Keratinocyte (primary cell): ENCODE measurements around the gene CYP26A1. TPM values are rescaled to one million over a fixed set of nuclear protein-coding genes. Genes with fewer than 3 reads are reported as not detected.
A peak's percentile ranks its signal among the peaks of the same experiment; 100 is the strongest.

Source experiments
- DNase-seq: peaks from one replicate; pipeline ENCODE4 v3.0.0-alpha.2; 2011; ENCODE audit warnings: low read depth, missing footprints, low spot score
- FAIRE-seq: peaks from 2 replicates; lab custom pipeline; 2011; peaks lifted over from hg19 to GRCh38; lab: Jason Lieb, UNC
- H2AFZ ChIP-seq: 2 replicates; pipeline ENCODE4 v1.6.0; 2012; ENCODE audit warnings: low read length, control low read depth, inconsistent platforms; ENCODE audit not compliant: control insufficient read depth
- H3K27ac ChIP-seq: 2 replicates; pipeline ENCODE4 v1.5.1; 2011; ENCODE audit warnings: low read length; ENCODE audit not compliant: control insufficient read depth, insufficient read depth
- H3K27me3 ChIP-seq: 3 replicates; pipeline ENCODE4 v1.6.0; 2011; ENCODE audit warnings: low read length; ENCODE audit not compliant: control insufficient read depth, insufficient read depth; ENCODE audit errors: extremely low read depth
- H3K36me3 ChIP-seq, 2 experiments: 2 replicates in 1 of 2; 3 replicates in 1 of 2; pipeline ENCODE4 v1.5.1; 2011; ENCODE audit warnings: low read length in 2 of 2, mild to moderate bottlenecking in 1 of 2; ENCODE audit not compliant: control insufficient read depth in 2 of 2, insufficient read depth in 2 of 2; ENCODE audit errors: extremely low read depth in 1 of 2
- H3K4me1 ChIP-seq: 3 replicates; pipeline ENCODE4 v1.5.1; 2011; ENCODE audit warnings: low read length; ENCODE audit not compliant: control insufficient read depth, insufficient read depth; ENCODE audit errors: extremely low read depth
- H3K4me2 ChIP-seq: 3 replicates; pipeline ENCODE4 v1.6.0; 2011; ENCODE audit warnings: low read depth, low read length; ENCODE audit not compliant: control insufficient read depth, insufficient read depth; ENCODE audit errors: extremely low read depth
- H3K4me3 ChIP-seq, 3 experiments: fragments of 200-600 bp in 1 of 3; sonication (generic) in 1 of 3; 2 replicates in 2 of 3; 3 replicates in 1 of 3; pipeline ENCODE4 v1.5.1; 2011 to 2016; ENCODE audit warnings: low read length in 3 of 3, mild to moderate bottlenecking in 3 of 3, control low read depth in 2 of 3, inconsistent platforms in 1 of 3, low read depth in 1 of 3, mixed read lengths in 1 of 3, mixed run types in 1 of 3, moderate library complexity in 1 of 3; ENCODE audit not compliant: control insufficient read depth in 2 of 3, insufficient read depth in 2 of 3; ENCODE audit errors: extremely low read depth in 1 of 3
- H3K79me2 ChIP-seq: 2 replicates; pipeline ENCODE4 v1.6.0; 2012; ENCODE audit warnings: low read length; ENCODE audit not compliant: control insufficient read depth, insufficient read depth
- H3K9ac ChIP-seq: 3 replicates; pipeline ENCODE4 v1.6.0; 2011; ENCODE audit warnings: low read length; ENCODE audit not compliant: control insufficient read depth, insufficient read depth; ENCODE audit errors: extremely low read depth
- H3K9me1 ChIP-seq: 3 replicates; pipeline ENCODE4 v1.6.0; 2011; ENCODE audit warnings: low read length; ENCODE audit not compliant: control insufficient read depth, insufficient read depth; ENCODE audit errors: extremely low read depth
- H3K9me3 ChIP-seq: 2 replicates; pipeline ENCODE4 v1.5.1; 2012; ENCODE audit warnings: low read depth, low read length; ENCODE audit not compliant: control insufficient read depth
- H4K20me1 ChIP-seq: 3 replicates; pipeline ENCODE4 v1.6.0; 2011; ENCODE audit warnings: low read length; ENCODE audit not compliant: control insufficient read depth, insufficient read depth; ENCODE audit errors: extremely low read depth
- EZH2 ChIP-seq: IDR thresholded peaks from one replicate; pipeline ENCODE4 v1.6.1; 2012; ENCODE audit warnings: inconsistent platforms, mild to moderate bottlenecking, low read length, moderate library complexity
- dilution Hi-C: fragments of 300-500 bp; cut with MboI; formaldehyde crosslinking; loops from one replicate; pipeline ENCODE4 v1.7.0; 2020; ENCODE audit warnings: low sequenced_read_pairs; ENCODE audit not compliant: extremely low pct_ligation_motif_present
- polyA plus RNA-seq, 5 experiments: library from polyadenylated mRNA; depleted of rRNA in 3 of 5; stranded (reverse) in 3 of 5; stranded (forward) in 1 of 5; unstranded in 1 of 5; fragments of >200 nt; gene quantifications; 1 replicate in 1 of 5; 2 replicates in 3 of 5; 3 replicates in 1 of 5; pipeline versions ENCODE4 v1.2.1 to v1.2.3, GENCODE V29; 2011 to 2012; ENCODE audit warnings: missing spikeins in 2 of 5, low read depth in 1 of 5, low replicate concordance in 1 of 5
- TF ChIP-seq, protein P1 (sequence below), 3 experiments: IDR thresholded peaks in 1 of 3; conservative IDR thresholded peaks in 1 of 3; optimal IDR thresholded peaks in 1 of 3; 2 replicates in 2 of 3; 3 replicates in 1 of 3; pipeline versions ENCODE3 to v1.5.1; 2011; ENCODE audit warnings: low read length in 3 of 3, mild to moderate bottlenecking in 3 of 3, moderate library complexity in 2 of 3, control low read depth in 1 of 3, inconsistent platforms in 1 of 3; ENCODE audit not compliant: insufficient read depth in 2 of 3; ENCODE audit errors: extremely low read depth in 1 of 3

CYP26A1 gene
- polyA plus RNA-seq, 1 donor (not counting 4 experiments of a cell fraction or from before 2014, with no cell fraction given) = not detected

DNA sequence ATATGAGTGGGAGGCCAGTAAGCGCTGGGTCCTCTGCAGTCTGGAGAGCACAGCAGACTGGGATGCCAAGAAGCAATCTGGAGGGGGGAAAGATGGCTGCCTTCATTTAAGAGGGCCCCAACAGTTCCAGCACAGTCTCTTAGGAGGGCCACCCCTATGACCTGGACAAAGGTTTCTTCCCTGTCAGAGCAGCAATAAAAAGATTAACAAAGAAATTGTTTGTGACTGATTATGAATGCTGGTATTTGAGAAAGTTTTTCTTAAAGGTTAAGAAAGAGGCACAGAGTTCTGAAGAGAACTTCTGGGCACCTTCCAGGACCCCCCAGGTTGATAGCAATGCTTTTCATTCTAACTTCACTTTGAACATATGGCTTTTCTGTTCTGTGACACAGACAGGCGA is 52.3 kb downstream of the CYP26A1 start:
- Histone ChIP-seq H3K4me2 (no peak overlapping the region), H3K9me3 (peaks cover 6% of the 10 kb centered on the region), H3K4me1 (no peaks in the 10 kb centered on the region), H3K36me3 (no peaks in the 10 kb centered on the region), H4K20me1 (no peaks in the 10 kb centered on the region), H3K9me1 (no peaks in the 10 kb centered on the region), H3K27ac (no peak overlapping the region), H3K4me3 (no peak overlapping the region), H2AFZ (no peak overlapping the region), H3K27me3 (peaks cover 6% of the 10 kb centered on the region), H3K79me2 (no peaks in the 10 kb centered on the region), H3K9ac (no peak overlapping the region)
- no peak for FAIRE-seq
- no peak for TF ChIP-seq EZH2
- TF ChIP-seq, protein P1, sequence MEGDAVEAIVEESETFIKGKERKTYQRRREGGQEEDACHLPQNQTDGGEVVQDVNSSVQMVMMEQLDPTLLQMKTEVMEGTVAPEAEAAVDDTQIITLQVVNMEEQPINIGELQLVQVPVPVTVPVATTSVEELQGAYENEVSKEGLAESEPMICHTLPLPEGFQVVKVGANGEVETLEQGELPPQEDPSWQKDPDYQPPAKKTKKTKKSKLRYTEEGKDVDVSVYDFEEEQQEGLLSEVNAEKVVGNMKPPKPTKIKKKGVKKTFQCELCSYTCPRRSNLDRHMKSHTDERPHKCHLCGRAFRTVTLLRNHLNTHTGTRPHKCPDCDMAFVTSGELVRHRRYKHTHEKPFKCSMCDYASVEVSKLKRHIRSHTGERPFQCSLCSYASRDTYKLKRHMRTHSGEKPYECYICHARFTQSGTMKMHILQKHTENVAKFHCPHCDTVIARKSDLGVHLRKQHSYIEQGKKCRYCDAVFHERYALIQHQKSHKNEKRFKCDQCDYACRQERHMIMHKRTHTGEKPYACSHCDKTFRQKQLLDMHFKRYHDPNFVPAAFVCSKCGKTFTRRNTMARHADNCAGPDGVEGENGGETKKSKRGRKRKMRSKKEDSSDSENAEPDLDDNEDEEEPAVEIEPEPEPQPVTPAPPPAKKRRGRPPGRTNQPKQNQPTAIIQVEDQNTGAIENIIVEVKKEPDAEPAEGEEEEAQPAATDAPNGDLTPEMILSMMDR (optimal IDR thresholded peaks at IDR 0.05 in 1 of 3, IDR thresholded peaks at IDR 0.05 in 1 of 3, conservative IDR thresholded peaks at IDR 0.05 in 1 of 3; ENCODE audit: extremely low read depth in 1 of 3, insufficient read depth in 2 of 3, low read length in 3 of 3) = no peak
- no peak for DNase-seq
- dilution Hi-C loops = no loop called here

DNA sequence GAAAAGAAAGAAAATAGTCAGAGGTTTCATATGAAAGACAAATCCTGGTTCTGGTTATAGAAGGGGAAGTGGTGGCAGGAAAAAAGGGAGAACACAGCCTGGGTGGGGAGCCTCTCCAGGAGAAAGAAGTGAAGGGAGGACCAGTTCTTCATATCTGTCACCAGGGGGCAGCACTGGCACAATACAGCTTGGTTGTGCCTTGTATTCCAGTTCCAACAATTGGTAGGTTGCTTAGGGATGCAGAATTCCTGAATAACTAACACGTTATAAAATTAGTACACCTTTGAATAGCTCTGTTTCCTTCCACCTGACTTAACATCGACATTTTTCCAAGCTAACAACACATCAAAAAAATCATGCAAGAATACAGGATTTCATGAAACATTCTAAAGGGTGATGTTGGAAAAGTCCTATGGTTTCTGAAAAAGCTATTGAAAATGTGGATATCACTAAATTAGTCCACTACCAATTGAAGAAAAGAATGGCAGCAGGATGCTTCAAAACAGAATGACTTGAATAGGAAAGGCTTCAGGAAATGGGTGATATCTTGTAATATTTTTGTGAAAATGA is 52.9 kb downstream of the CYP26A1 start:
- dilution Hi-C loops = no loop called here
- FAIRE-seq = no peak

More for the DNA sequence above, 52.9 kb downstream of the CYP26A1 start:
- H3K27ac ChIP-seq = no peak overlapping the region
- no peak overlapping the region for H2AFZ ChIP-seq
- H3K27me3 ChIP-seq = peaks cover 5% of the 10 kb centered on the region
- no peak for DNase-seq
- no peaks in the 10 kb centered on the region for H3K36me3 ChIP-seq
- no peaks in the 10 kb centered on the region for H4K20me1 ChIP-seq
- H3K4me3 ChIP-seq = no peak overlapping the region
- no peaks in the 10 kb centered on the region for H3K4me1 ChIP-seq
- no peaks in the 10 kb centered on the region for H3K79me2 ChIP-seq
- peaks cover 6% of the 10 kb centered on the region for H3K9me3 ChIP-seq
- H3K9me1 ChIP-seq = no peaks in the 10 kb centered on the region
- H3K9ac ChIP-seq = no peak overlapping the region
- no peak for TF ChIP-seq EZH2
- TF ChIP-seq, protein P1 (optimal IDR thresholded peaks at IDR 0.05 in 1 of 3, IDR thresholded peaks at IDR 0.05 in 1 of 3, conservative IDR thresholded peaks at IDR 0.05 in 1 of 3; ENCODE audit: extremely low read depth in 1 of 3, insufficient read depth in 2 of 3, low read length in 3 of 3) = peak; percentile 49 to 62 (median 54)
- H3K4me2 ChIP-seq = no peak overlapping the region

Other genes starting within 250 kb of the CYP26A1 start
- gene EXOC6, start 225.4 kb upstream of the CYP26A1 start, polyA plus RNA-seq = 1.2 to 2.6 TPM (median 1.4 TPM) in 3 replicates
- gene CYP26C1, start 13.1 kb upstream of the CYP26A1 start, polyA plus RNA-seq = not detected in 3 replicates